ENCODE results near the gene TLE2. TPM values are rescaled to one million over a fixed set of nuclear protein-coding genes. Genes with fewer than 3 reads are reported as not detected.

The TLE2 gene
- total and polyA plus RNA-seq, 9 of the 15 experiments (the other 6 are each of a cell fraction or from before 2014, with no cell fraction given): 0.35 to 13.1 (median 6.2) TPM

DNA sequence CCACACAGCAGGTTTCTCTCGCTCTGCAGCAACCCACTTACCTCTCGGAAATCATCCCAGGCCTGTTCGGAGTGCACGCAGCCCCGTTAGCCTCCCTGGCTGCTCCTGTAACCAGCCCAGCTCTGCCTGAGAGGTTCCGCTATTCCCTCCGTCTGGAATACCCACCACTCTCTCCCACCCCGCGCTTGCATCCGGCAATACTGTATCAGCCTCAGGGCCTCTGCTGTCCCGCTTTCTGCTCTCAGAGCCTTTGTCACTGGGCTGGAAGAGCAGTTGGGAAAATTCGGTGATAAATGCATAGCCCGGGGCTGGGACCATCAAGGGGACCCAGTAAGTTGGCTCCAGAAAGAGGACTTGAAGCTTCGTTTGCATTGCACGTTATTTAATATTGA, 52.5 kb downstream of the TLE2 start:
- ChIA-PET POLR2A (interaction anchor here (0.8 to 1.0 kb wide), 4 partner anchors 11 to 207 kb away, joined by 3 to 4 read pairs (median 4); no protein-coding TSS in a partner anchor), CTCF (ENCODE audit: low intra/inter-chr PET ratio) (no interaction called here)
- Histone ChIP-seq H3K79me2 (ENCODE audit: control insufficient read depth, insufficient read depth, low read length) (no peaks in the 10 kb centered on the region), H2AFZ (ENCODE audit: low read depth, low read length) (peak overlapping the region; percentile 98), H3K36me3 (ENCODE audit: control insufficient read depth, insufficient read depth, low read length) (no peaks in the 10 kb centered on the region), H3K9ac (ENCODE audit: insufficient read depth in 1 of 2, low read depth in 2 of 2, low read length in 2 of 2) (peak overlapping the region; percentile 54 to 89), H3K9me1 (ENCODE audit: control insufficient read depth, insufficient read depth, low read length) (no peaks in the 10 kb centered on the region), H3K4me1 (replicated peaks in 1 of 2; ENCODE audit: control insufficient read depth in 2 of 2, insufficient read depth in 2 of 2, low read length in 2 of 2) (peaks cover 15 to 39% of the 10 kb centered on the region in 2 experiments), H4K20me1 (replicated peaks; ENCODE audit: control insufficient read depth, insufficient read depth, low read length) (no peaks in the 10 kb centered on the region), H3K4me2 (ENCODE audit: insufficient read depth, low read length) (peak overlapping the region; percentile 89), H3K27me3 (ENCODE audit: control insufficient read depth in 2 of 2, insufficient read depth in 2 of 2, low read length in 2 of 2) (no peaks in the 10 kb centered on the region), H3K27ac (ENCODE audit: extremely low read depth, low read depth, low read length) (peak overlapping the region; percentile 64; the same call in 2 of the 3 replicates), H3K9me3 (replicated peaks; ENCODE audit: control insufficient read depth, insufficient read depth, low read depth, low read length) (no peaks in the 10 kb centered on the region), H3K4me3 (peak overlapping the region; percentile 49)
- DNase-seq (ENCODE audit: extremely low read depth in 1 of 4, low spot score in 3 of 4): no peak
- ATAC-seq: no peak
- TF ChIP-seq KDM5B (IDR thresholded peaks at IDR 0.05; ENCODE audit: insufficient replicate concordance, low read depth, low read length): peak; percentile 5
- TF ChIP-seq ZNF77 (CRISPR knock-in tag; IDR thresholded peaks at IDR 0.05): no peak
- no peak for TF ChIP-seq ATF7 (IDR thresholded peaks at IDR 0.05)
- TF ChIP-seq CHD1 (IDR thresholded peaks at IDR 0.05; ENCODE audit: low read length): peak; percentile 41
- FAIRE-seq: no peak
- 35% methylated on average over 15 of the region's 15 CpGs for WGBS (ENCODE audit: insufficient coverage, low coverage, missing lambda C conversion rate)
- intact Hi-C loops (cut with micrococcal nuclease): no loop called here
- BruUV-seq (replicated peaks): no TSS peak
- in situ Hi-C loops (cut with MboI): no loop called here

GRCh38 chr19:2974342-2975041, 54.6 kb downstream of the TLE2 start:
- H3K27ac ChIP-seq (ENCODE audit: extremely low read depth, low read depth, low read length): no peak overlapping the region; the same call in 2 of the 3 replicates
- peak; percentile 53 to 82 (median 58) for DNase-seq (ENCODE audit: extremely low read depth in 1 of 4, low spot score in 3 of 4)
- ATAC-seq: peak; percentile 24
- FAIRE-seq: peak; percentile 70
- peak overlapping the region in 1 of 2 experiments; percentile 65; a peak in 1 of 4 replicates for H3K9ac ChIP-seq (ENCODE audit: insufficient read depth in 1 of 2, low read depth in 2 of 2, low read length in 2 of 2)
- no peak overlapping the region for H2AFZ ChIP-seq (ENCODE audit: low read depth, low read length)
- ChIA-PET CTCF (ENCODE audit: low intra/inter-chr PET ratio) (no interaction called here), POLR2A (interaction anchor here (1.7 kb wide), 1 partner anchor 24 kb away, joined by 6 read pairs; no protein-coding TSS in a partner anchor)
- H3K9me1 ChIP-seq (ENCODE audit: control insufficient read depth, insufficient read depth, low read length): no peaks in the 10 kb centered on the region
- WGBS (ENCODE audit: insufficient coverage, low coverage, missing lambda C conversion rate): 4% methylated on average over 14 of the region's 14 CpGs
- no peaks in the 10 kb centered on the region for H3K27me3 ChIP-seq (ENCODE audit: control insufficient read depth in 2 of 2, insufficient read depth in 2 of 2, low read length in 2 of 2)
- H3K4me3 ChIP-seq: no peak overlapping the region
- no peaks in the 10 kb centered on the region for H4K20me1 ChIP-seq (replicated peaks; ENCODE audit: control insufficient read depth, insufficient read depth, low read length)
- no peaks in the 10 kb centered on the region for H3K79me2 ChIP-seq (ENCODE audit: control insufficient read depth, insufficient read depth, low read length)
- in situ Hi-C loops (cut with MboI) (no loop called here), intact Hi-C loops (cut with micrococcal nuclease) (no loop called here)
- H3K4me1 ChIP-seq (replicated peaks in 1 of 2; ENCODE audit: control insufficient read depth in 2 of 2, insufficient read depth in 2 of 2, low read length in 2 of 2): peaks cover 15 to 39% of the 10 kb centered on the region in 2 experiments
- BruUV-seq (replicated peaks): no TSS peak
- H3K4me2 ChIP-seq (ENCODE audit: insufficient read depth, low read length): no peak overlapping the region; the same call in 1 of the 2 replicates
- H3K36me3 ChIP-seq (ENCODE audit: control insufficient read depth, insufficient read depth, low read length): no peaks in the 10 kb centered on the region
- H3K9me3 ChIP-seq (replicated peaks; ENCODE audit: control insufficient read depth, insufficient read depth, low read depth, low read length): no peaks in the 10 kb centered on the region
- TF ChIP-seq MAFG (tag; conservative IDR thresholded peaks at IDR 0.05) (no peak), MAX (CRISPR knock-in tag; IDR thresholded peaks at IDR 0.05) (peak; percentile 30; the same call in 1 of the 2 replicates), ZNF232 (CRISPR knock-in tag; IDR thresholded peaks at IDR 0.05) (no peak), NRF1 (conservative IDR thresholded peaks at IDR 0.05 in 1 of 2, IDR thresholded peaks at IDR 0.05 in 1 of 2) (0 out of 4 replicates have a peak, but pooled peaks have one; percentile 8 to 17), FOXM1 (IDR thresholded peaks at IDR 0.05; ENCODE audit: low read depth) (peak; percentile 49; the same call in 1 of the 2 replicates), FOXM1 (CRISPR knock-in tag; IDR thresholded peaks at IDR 0.05; ENCODE audit: low read depth) (no peak), NCOR1 (IDR thresholded peaks at IDR 0.05) (peak; percentile 73), PTBP1 (IDR thresholded peaks at IDR 0.05; ENCODE audit: low read depth, low read length) (no peak), TBL1XR1 (IDR thresholded peaks at IDR 0.05; ENCODE audit: low read length in 2 of 2) (peak in 1 of 2 experiments; percentile 90; a peak in 2 of 4 replicates), KAT2B (IDR thresholded peaks at IDR 0.05; ENCODE audit: low read depth, low read length) (no peak)
- TF ChIP-seq, protein P1, sequence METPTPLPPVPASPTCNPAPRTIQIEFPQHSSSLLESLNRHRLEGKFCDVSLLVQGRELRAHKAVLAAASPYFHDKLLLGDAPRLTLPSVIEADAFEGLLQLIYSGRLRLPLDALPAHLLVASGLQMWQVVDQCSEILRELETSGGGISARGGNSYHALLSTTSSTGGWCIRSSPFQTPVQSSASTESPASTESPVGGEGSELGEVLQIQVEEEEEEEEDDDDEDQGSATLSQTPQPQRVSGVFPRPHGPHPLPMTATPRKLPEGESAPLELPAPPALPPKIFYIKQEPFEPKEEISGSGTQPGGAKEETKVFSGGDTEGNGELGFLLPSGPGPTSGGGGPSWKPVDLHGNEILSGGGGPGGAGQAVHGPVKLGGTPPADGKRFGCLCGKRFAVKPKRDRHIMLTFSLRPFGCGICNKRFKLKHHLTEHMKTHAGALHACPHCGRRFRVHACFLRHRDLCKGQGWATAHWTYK (CRISPR knock-in tag; IDR thresholded peaks at IDR 0.05): peak; percentile 99
